SW480 (cell line): ENCODE measurements around the gene EMC1.
"Not testable (repeated sequence)": the region's sequence is repeated elsewhere in the genome, so short reads cannot be mapped to it uniquely, and the experiment has no call there.

Source experiments
- DNase-seq: peaks from one replicate; pipeline ENCODE4 v3.0.0-alpha.2; 2016; ENCODE audit warnings: low spot score

The EMC1 gene

DNA sequence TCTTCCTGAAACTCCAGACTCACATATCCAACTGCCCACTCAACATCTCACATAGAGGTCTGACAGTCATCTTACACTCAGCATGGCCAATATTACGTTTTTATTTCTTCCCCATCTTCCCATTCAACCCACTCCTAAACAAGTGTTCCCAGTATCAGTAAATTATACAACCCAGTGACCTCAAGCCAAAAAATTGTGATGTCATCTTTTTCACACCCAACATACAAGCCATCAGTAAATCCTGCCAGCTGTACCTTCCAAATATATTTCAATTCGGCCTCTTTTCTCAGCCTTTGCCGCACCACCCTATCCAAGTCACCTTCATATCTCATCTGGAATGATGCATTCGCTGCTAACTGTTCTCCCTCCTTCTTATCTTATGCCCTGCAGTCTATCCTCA, 60.9 kb downstream of the EMC1 start:
- DNase-seq, result no peak

- DNase-seq, result no peak
Observed at GRCh38 chr1:19189270-19189669, 62.1 kb downstream of the EMC1 start.

DNA sequence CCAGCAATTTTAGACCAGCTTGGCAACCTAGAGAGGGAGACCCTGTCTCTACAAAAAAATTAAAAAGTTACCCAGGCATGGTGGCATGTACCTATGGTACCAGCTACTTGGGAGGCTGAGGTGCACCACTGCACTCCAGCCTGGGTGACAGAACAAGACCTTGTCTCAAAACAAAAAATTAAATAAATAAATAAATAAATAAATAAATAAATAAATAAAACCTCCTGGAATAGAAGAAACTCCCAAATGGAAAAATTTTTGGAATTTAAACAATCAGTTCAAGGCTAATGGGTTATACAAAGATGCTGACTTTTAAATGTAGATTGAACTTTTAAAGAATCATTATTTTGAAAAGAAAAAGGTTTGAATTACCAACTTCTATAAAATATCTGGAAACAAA, 63.5 kb downstream of the EMC1 start:
- DNase-seq, result no peak

DNA sequence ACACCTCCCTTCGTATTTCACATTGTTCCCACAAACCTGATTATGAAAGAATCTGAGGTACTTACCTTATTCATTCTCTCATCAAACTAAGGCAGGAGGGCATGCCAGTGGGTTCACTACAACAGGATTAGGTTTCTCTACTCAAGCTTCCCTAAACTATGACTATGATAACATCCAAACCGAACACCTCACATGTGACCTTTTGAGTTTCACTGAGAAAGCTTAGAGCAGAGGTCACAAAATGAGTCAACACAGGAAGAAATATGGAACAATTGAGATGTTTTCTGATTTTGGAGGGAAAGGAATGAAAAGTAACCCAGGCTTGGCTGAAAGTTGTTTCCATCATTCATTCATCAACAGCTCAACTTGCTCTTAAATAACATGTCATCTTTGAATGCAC, 65.3 kb downstream of the EMC1 start:
- DNase-seq, result no peak

GRCh38 chr1:19182223-19182622, 69.1 kb downstream of the EMC1 start:
- no peak for DNase-seq

DNA sequence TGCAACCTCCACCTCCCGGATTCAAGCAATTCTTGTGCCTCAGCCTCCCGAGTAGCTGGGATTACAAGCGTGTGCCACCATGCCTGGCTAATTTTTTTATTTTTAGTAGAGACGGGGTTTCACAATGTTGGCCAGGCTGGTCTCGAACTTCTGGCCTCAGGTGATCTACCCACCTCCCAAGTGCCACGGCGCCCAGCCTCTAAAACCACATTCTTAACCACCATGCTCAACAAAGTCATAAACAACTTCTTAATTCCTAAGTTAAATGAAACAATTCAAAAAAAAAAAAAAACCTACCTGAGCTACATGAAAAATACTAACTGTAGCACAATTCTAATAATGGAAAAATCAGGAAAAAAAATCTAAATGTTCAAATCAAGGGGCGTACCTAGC, 71.1 kb downstream of the EMC1 start:
- DNase-seq, result not testable (repeated sequence)

GRCh38 chr1:19179597-19180264, 71.6 kb downstream of the EMC1 start:
- peak; percentile 14 for DNase-seq

GRCh38 chr1:19178734-19179398, 72.5 kb downstream of the EMC1 start:
- DNase-seq, result no peak

DNA sequence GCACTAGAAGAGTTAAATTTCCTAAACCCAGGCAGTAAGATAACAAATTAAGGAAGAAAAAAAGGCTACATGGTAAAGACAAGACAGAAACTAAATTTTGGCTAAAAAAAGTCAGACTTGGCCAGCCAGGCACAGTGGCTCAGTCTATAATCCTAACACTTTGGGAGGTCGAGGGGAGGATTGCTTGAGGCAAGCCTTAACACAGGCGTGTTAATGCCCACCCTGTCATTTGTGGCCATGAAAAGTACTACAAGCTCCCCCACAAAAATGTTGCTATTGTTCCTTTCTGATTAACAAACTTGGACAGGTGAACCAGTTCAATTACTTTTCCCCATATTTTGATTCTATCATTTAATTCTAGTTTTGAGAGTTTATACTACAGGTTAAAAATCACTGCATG, 73.5 kb downstream of the EMC1 start:
- DNase-seq, result no peak

DNA sequence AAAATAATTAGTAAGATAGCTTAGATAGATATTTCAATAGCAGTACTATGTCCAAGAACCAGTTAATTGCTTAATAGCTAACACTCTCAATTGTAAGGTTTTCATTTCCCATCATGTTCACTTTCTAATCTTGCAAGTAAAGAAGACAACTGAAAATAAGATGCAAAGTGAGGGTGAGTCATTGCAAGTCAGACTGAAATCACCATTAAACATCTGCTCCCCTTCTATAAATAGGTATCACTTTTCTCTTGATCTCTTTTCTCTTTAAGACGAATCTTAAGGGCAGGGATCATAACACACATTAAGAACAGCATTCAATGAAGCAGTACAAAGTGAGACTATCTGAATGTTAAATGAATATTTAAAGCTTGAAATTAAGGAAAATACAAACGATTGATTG, 81.7 kb downstream of the EMC1 start:
- DNase-seq, result no peak

- no peak for DNase-seq
Observed at GRCh38 chr1:19167140-19167539, 84.2 kb downstream of the EMC1 start.

DNA sequence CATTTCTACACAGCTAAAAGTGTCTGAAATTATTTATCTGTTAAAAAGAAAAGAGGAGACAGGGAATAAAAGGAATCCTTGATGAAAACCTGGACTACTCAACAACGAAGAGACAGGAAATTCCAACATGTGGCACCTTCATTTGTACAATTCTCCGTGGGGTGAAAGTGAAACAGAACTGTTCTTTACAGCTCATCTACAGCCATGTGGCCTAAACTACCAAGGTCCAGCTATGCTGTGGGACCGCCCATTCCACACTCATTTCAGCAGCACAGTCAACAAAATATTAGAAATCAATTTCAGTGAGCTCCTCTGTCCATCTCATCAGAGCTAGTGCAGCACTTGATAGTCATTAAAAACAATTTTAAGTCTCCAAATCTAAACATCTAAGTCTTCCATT, 85.3 kb downstream of the EMC1 start:
- no peak for DNase-seq
